BE2C (cell line): ENCODE measurements around the gene AMPH.
"Not testable (repeated sequence)": the region's sequence is repeated elsewhere in the genome, so short reads cannot be mapped to it uniquely, and the experiment has no call there.

Experiments used
- DNase-seq: peaks from one replicate; pipeline ENCODE4 v3.0.0-alpha.2; 2020
- H3K27me3 ChIP-seq: fragments of 250-450 bp; sonication (Bioruptor Pico); 2 replicates; pipeline ENCODE4 v1.5.1; 2020; ENCODE audit warnings: mild to moderate bottlenecking
- H3K36me3 ChIP-seq: fragments of 250-450 bp; sonication (Bioruptor Pico); 2 replicates; pipeline ENCODE4 v1.5.1; 2020; ENCODE audit warnings: mild to moderate bottlenecking
- H3K4me1 ChIP-seq: fragments of 250-450 bp; sonication (Bioruptor Pico); 2 replicates; pipeline ENCODE4 v1.5.1; 2020
- H3K4me3 ChIP-seq: 2 replicates; pipeline ENCODE4 v1.5.1; 2011; ENCODE audit warnings: low read depth, low read length
- H3K9me3 ChIP-seq: fragments of 250-450 bp; sonication (Bioruptor Pico); 2 replicates; pipeline ENCODE4 v1.5.1; 2020
- CTCF ChIP-seq: IDR thresholded peaks from 2 replicates; pipeline ENCODE4 v1.5.1; 2012; ENCODE audit warnings: mild to moderate bottlenecking, low read depth, low read length

Gene AMPH

GRCh38 chr7:38580485-38580884 lies 50.7 kb downstream of the AMPH start:
- H3K4me3 ChIP-seq, result no peak overlapping the region

GRCh38 chr7:38574086-38574485 lies 57.1 kb downstream of the AMPH start:
- DNase-seq, result no peak
- H3K4me3 ChIP-seq, result no peak overlapping the region
- TF ChIP-seq CTCF, result no peak
- no peaks in the 10 kb centered on the region for H3K36me3 ChIP-seq
- no peaks in the 10 kb centered on the region for H3K4me1 ChIP-seq
- H3K27me3 ChIP-seq, result no peaks in the 10 kb centered on the region
- no peaks in the 10 kb centered on the region for H3K9me3 ChIP-seq

More at GRCh38 chr7:38580485-38580884, 50.7 kb downstream of the AMPH start:
- H3K27me3 ChIP-seq, result no peaks in the 10 kb centered on the region
- no peak for DNase-seq
- no peak for TF ChIP-seq CTCF
- H3K9me3 ChIP-seq, result no peaks in the 10 kb centered on the region
- H3K4me1 ChIP-seq, result no peaks in the 10 kb centered on the region
- H3K36me3 ChIP-seq, result no peaks in the 10 kb centered on the region

GRCh38 chr7:38571620-38572019 lies 59.6 kb downstream of the AMPH start:
- DNase-seq, H3K4me1 ChIP-seq, H3K36me3 ChIP-seq, H3K27me3 ChIP-seq, H3K4me3 ChIP-seq, H3K9me3 ChIP-seq: not testable (repeated sequence)

- no peak for TF ChIP-seq CTCF
- no peaks in the 10 kb centered on the region for H3K9me3 ChIP-seq
- no peak overlapping the region for H3K4me3 ChIP-seq
- H3K27me3 ChIP-seq, result no peaks in the 10 kb centered on the region
- no peaks in the 10 kb centered on the region for H3K36me3 ChIP-seq
- H3K4me1 ChIP-seq, result no peaks in the 10 kb centered on the region
- DNase-seq, result no peak
Measured at GRCh38 chr7:38568497-38568896, 62.7 kb downstream of the AMPH start.

- Histone ChIP-seq H3K36me3 (no peaks in the 10 kb centered on the region), H3K4me3 (no peak overlapping the region), H3K9me3 (no peaks in the 10 kb centered on the region), H3K4me1 (no peaks in the 10 kb centered on the region), H3K27me3 (no peaks in the 10 kb centered on the region)
- DNase-seq, result no peak
- TF ChIP-seq CTCF, result no peak
Measured at GRCh38 chr7:38565289-38565688, 65.9 kb downstream of the AMPH start.

GRCh38 chr7:38563741-38564140 lies 67.4 kb downstream of the AMPH start:
- Histone ChIP-seq H3K27me3 (no peaks in the 10 kb centered on the region), H3K4me1 (no peaks in the 10 kb centered on the region), H3K4me3 (no peak overlapping the region), H3K36me3 (no peaks in the 10 kb centered on the region), H3K9me3 (no peaks in the 10 kb centered on the region)
- no peak for DNase-seq
- TF ChIP-seq CTCF, result no peak

GRCh38 chr7:38561166-38561565 lies 70.0 kb downstream of the AMPH start:
- Histone ChIP-seq H3K36me3 (no peaks in the 10 kb centered on the region), H3K4me3 (no peak overlapping the region), H3K27me3 (no peaks in the 10 kb centered on the region), H3K9me3 (no peaks in the 10 kb centered on the region), H3K4me1 (no peaks in the 10 kb centered on the region)
- no peak for DNase-seq
- TF ChIP-seq CTCF, result no peak
